Measurements from ENCODE around the gene KIDINS220.

- TF ChIP-seq CEBPB (IDR thresholded peaks at IDR 0.05; ENCODE audit: borderline replicate concordance, low read depth, low read length) (no peak), PRMT3 (CRISPR knock-in tag; IDR thresholded peaks at IDR 0.05; ENCODE audit: borderline replicate concordance, low read depth) (no peak), CTCF (CRISPR knock-in tag; IDR thresholded peaks at IDR 0.05) (no peak), MNT (IDR thresholded peaks at IDR 0.05) (no peak), FOXJ3 (CRISPR knock-in tag; IDR thresholded peaks at IDR 0.05; ENCODE audit: borderline replicate concordance) (no peak), RBFOX2 (IDR thresholded peaks at IDR 0.05; ENCODE audit: low read depth, low read length) (no peak)
Observed at GRCh38 chr2:8729939-8730338, 107.5 kb downstream of the KIDINS220 start.

Measured in HepG2 (cell line).